B cell (primary cell): ENCODE data around the gene KHNYN. TPM values are rescaled to one million over a fixed set of nuclear protein-coding genes. Genes with fewer than 3 reads are reported as not detected.
"Not testable (repeated sequence)": the region's sequence is repeated elsewhere in the genome, so short reads cannot be mapped to it uniquely, and the experiment has no call there.

Experiments used
- ATAC-seq: fragments of 200-7000 bp; cut with Tn5 transposase; one replicate; pipeline ENCODE4 v1.10.0; 2021; ENCODE audit warnings: low read depth, mild to moderate bottlenecking, moderate number of reproducible peaks, moderate library complexity
- CTCF ChIA-PET: fragments of 350-600 bp; sonication (Branson Sonifier 250); formaldehyde crosslinking; loops from one replicate; lab custom pipeline; 2021; ENCODE audit warnings: antibody characterized with exemption, inconsistent platforms; lab: Charles Lee
- POLR2A ChIA-PET: fragments of 350-600 bp; sonication (Branson Sonifier 250); formaldehyde crosslinking; loops from one replicate; lab custom pipeline; 2021; ENCODE audit warnings: antibody characterized with exemption; lab: Charles Lee
- DNase-seq: peaks from one replicate; pipeline ENCODE4 v3.0.0; 2013
- H2AFZ ChIP-seq: 2 replicates; pipeline ENCODE4 v1.6.1; 2012; ENCODE audit warnings: mild to moderate bottlenecking, low read depth, low read length; ENCODE audit not compliant: insufficient read depth, poor library complexity, severe bottlenecking
- H3K27ac ChIP-seq, 2 donors: 1 replicate in 1 of 2; 2 replicates in 1 of 2; pipeline ENCODE4 v1.5.1; 2012 to 2013; ENCODE audit warnings: low read length in 2 of 2, mild to moderate bottlenecking in 2 of 2, moderate library complexity in 1 of 2
- H3K27me3 ChIP-seq, 4 experiments: fragments of 200-600 bp in 1 of 4; sonication (generic) in 1 of 4; replicated peaks in 1 of 4; 1 replicate in 2 of 4; 2 replicates in 2 of 4; pipeline versions ENCODE4 v1.6.1 to v1.7.0; 2013 to 2016; ENCODE audit warnings: low read length in 3 of 4, mild to moderate bottlenecking in 2 of 4, mixed read lengths in 1 of 4, moderate library complexity in 1 of 4; ENCODE audit not compliant: insufficient read depth in 4 of 4, control insufficient read depth in 3 of 4; ENCODE audit errors: control extremely low read depth in 1 of 4
- H3K36me3 ChIP-seq, 2 experiments: replicated peaks in 1 of 2; 1 replicate in 1 of 2; 2 replicates in 1 of 2; pipeline versions ENCODE4 v1.6.1 to v1.7.1; 2013; ENCODE audit warnings: low read length in 1 of 2; ENCODE audit not compliant: insufficient read depth in 2 of 2, control insufficient read depth in 1 of 2; ENCODE audit errors: control extremely low read depth in 1 of 2, extremely low read depth in 1 of 2
- H3K4me1 ChIP-seq, 2 donors: fragments of 200-600 bp in 1 of 2; sonication (generic) in 1 of 2; 1 replicate in 1 of 2; 2 replicates in 1 of 2; pipeline versions ENCODE4 v1.5.1 to v1.6.1; 2013 to 2017; ENCODE audit warnings: low read length in 2 of 2; ENCODE audit not compliant: control insufficient read depth in 2 of 2, insufficient read depth in 2 of 2
- H3K4me2 ChIP-seq: replicated peaks from 2 replicates; pipeline ENCODE3; 2012; ENCODE audit warnings: mild to moderate bottlenecking, low read depth, low read length; ENCODE audit not compliant: poor library complexity, severe bottlenecking
- H3K4me3 ChIP-seq, 5 experiments: fragments of 200-600 bp in 1 of 5; sonication (generic) in 1 of 5; 1 replicate in 3 of 5; 2 replicates in 2 of 5; pipeline versions ENCODE4 v1.5.1 to v1.7.0; 2011 to 2016; ENCODE audit warnings: low read length in 4 of 5, mild to moderate bottlenecking in 4 of 5, low read depth in 2 of 5, control low read depth in 1 of 5, moderate library complexity in 1 of 5; ENCODE audit not compliant: insufficient read depth in 1 of 5; ENCODE audit errors: control extremely low read depth in 1 of 5, extremely low read depth in 1 of 5
- H3K79me2 ChIP-seq: fragments of 200-600 bp; sonication (generic); one replicate; pipeline ENCODE4 v1.6.0; 2016; ENCODE audit warnings: low read length; ENCODE audit not compliant: control insufficient read depth, insufficient read depth
- H3K9ac ChIP-seq: fragments of 200-600 bp; sonication (generic); 2 replicates; pipeline ENCODE4 v1.6.1; 2017; ENCODE audit warnings: mild to moderate bottlenecking, low read length, moderate library complexity
- H3K9me3 ChIP-seq, 3 donors: one replicate each; pipeline versions ENCODE4 v1.6.1 to v1.7.1; 2013; ENCODE audit warnings: low read length in 2 of 3; ENCODE audit not compliant: control insufficient read depth in 2 of 3, insufficient read depth in 1 of 3; ENCODE audit errors: control extremely low read depth in 1 of 3
- H4K20me1 ChIP-seq: 2 replicates; pipeline ENCODE4 v1.6.0; 2012; ENCODE audit warnings: mild to moderate bottlenecking, low read length; ENCODE audit not compliant: insufficient read depth, control insufficient read depth, poor library complexity, severe bottlenecking
- H3K27ac Mint-ChIP-seq: one replicate; pipeline ENCODE4 v1.8.0; 2021; ENCODE audit warnings: mixed read lengths
- H3K27me3 Mint-ChIP-seq: one replicate; pipeline ENCODE4 v1.8.0; 2021; ENCODE audit warnings: mixed read lengths
- H3K4me1 Mint-ChIP-seq: one replicate; pipeline ENCODE4 v1.8.0; 2021; ENCODE audit warnings: mixed read lengths
- H3K4me3 Mint-ChIP-seq: one replicate; pipeline ENCODE4 v1.8.0; 2021; ENCODE audit warnings: mixed read lengths
- H3K9me3 Mint-ChIP-seq: one replicate; pipeline ENCODE4 v1.8.0; 2022; ENCODE audit warnings: mixed read lengths; ENCODE audit not compliant: insufficient read depth
- CTCF ChIP-seq: fragments of 200-600 bp; IDR thresholded peaks from one replicate; pipeline ENCODE4 v1.8.0; 2022; ENCODE audit warnings: antibody characterized with exemption, mild to moderate bottlenecking
- EZH2 ChIP-seq: IDR thresholded peaks from 2 replicates; pipeline ENCODE4 v1.6.1; 2012; ENCODE audit warnings: borderline replicate concordance, low read depth, mild to moderate bottlenecking, moderate library complexity, low read length; ENCODE audit not compliant: insufficient read depth, poor library complexity, severe bottlenecking
- WGBS: methylation state at CpG from one replicate; pipeline ENCODE4 v1.1.5; 2013; ENCODE audit warnings: missing lambda C conversion rate; ENCODE audit not compliant: insufficient coverage; 5-methylcytosine and 5-hydroxymethylcytosine counted together
- intact Hi-C: fragments of 100-400 bp; cut with micrococcal nuclease; formaldehyde crosslinking; loops from one replicate; pipeline ENCODE4 v1.10.0; 2022
- polyA plus RNA-seq: library from polyadenylated mRNA; depleted of rRNA; stranded (reverse); fragments of >200 nt; gene quantifications from 2 replicates; pipeline ENCODE4 v1.2.3, GENCODE V29; 2012
- total RNA-seq, 2 donors: library from RNA; stranded (reverse); fragments of 120-200 nt in 1 of 2; gene quantifications; 1 replicate in 1 of 2; 2 replicates in 1 of 2; pipeline versions ENCODE4 v1.2.3 to v1.2.4, GENCODE V29; 2013 to 2022

KHNYN gene
- total and polyA plus RNA-seq, 2 donors (not counting 1 experiment from before 2014, with no cell fraction given): 74.4 to 184 TPM

- H3K27ac ChIP-seq: no peak overlapping the region
- POLR2A ChIA-PET: no interaction called here
- WGBS: no CpG with 5 or more reads among the region's 3 CpGs
Observed at GRCh38 chr14:24465805-24466204, 36.1 kb downstream of the KHNYN start.

GRCh38 chr14:24470450-24470849 is 40.7 kb downstream of the KHNYN start:
- CTCF ChIA-PET, DNase-seq, H3K4me3 ChIP-seq, H3K4me2 ChIP-seq, POLR2A ChIA-PET, H3K9ac ChIP-seq, H3K27me3 ChIP-seq, H2AFZ ChIP-seq, H3K4me3 Mint-ChIP-seq, H4K20me1 ChIP-seq, H3K27ac ChIP-seq, H3K9me3 ChIP-seq, H3K27ac Mint-ChIP-seq, intact Hi-C loops, ATAC-seq, H3K27me3 Mint-ChIP-seq, H3K79me2 ChIP-seq, H3K4me1 Mint-ChIP-seq, H3K9me3 Mint-ChIP-seq, H3K36me3 ChIP-seq, H3K4me1 ChIP-seq: not testable (repeated sequence)
- no CpG with 5 or more reads among the region's 2 CpGs for WGBS

More at GRCh38 chr14:24465805-24466204, 36.1 kb downstream of the KHNYN start:
- Mint-ChIP-seq H3K4me3 (no peak overlapping the region), H3K27me3 (no peaks in the 10 kb centered on the region), H3K4me1 (peaks cover 6% of the 10 kb centered on the region), H3K27ac (no peak overlapping the region), H3K9me3 (peaks cover 2% of the 10 kb centered on the region)
- DNase-seq (no peak), ATAC-seq (no peak)
- intact Hi-C loops: no loop called here
- Histone ChIP-seq H3K36me3 (no peaks in the 10 kb centered on the region), H3K4me2 (no peak overlapping the region), H3K4me3 (no peak overlapping the region), H3K9me3 (no peaks in the 10 kb centered on the region), H3K27me3 (no peaks in the 10 kb centered on the region), H2AFZ (no peak overlapping the region), H4K20me1 (no peaks in the 10 kb centered on the region), H3K79me2 (no peaks in the 10 kb centered on the region), H3K4me1 (peaks cover 0 to 2% of the 10 kb centered on the region in 2 donors), H3K9ac (no peak overlapping the region)
- CTCF ChIA-PET: interaction anchor here (1.2 kb wide), 1 partner anchor 241 kb away, joined by 7 read pairs; no protein-coding TSS in a partner anchor
- no peak for TF ChIP-seq EZH2
- no peak for TF ChIP-seq CTCF
